Left hindlimb (tissue), 1 donor: ENCODE data around the gene DHX15.

Experiments
- DNase-seq: peaks from one replicate; pipeline ENCODE4 v3.0.0-alpha.2; 2018

Gene DHX15

GRCh38 chr4:24582235-24582832, 2.0 kb downstream of the DHX15 start:
- no peak for DNase-seq

- no peak for DNase-seq
These were observed 6.0 kb downstream of the DHX15 start for GRCh38 chr4:24578364-24578763.

GRCh38 chr4:24576276-24576675, 8.1 kb downstream of the DHX15 start:
- DNase-seq = no peak

GRCh38 chr4:24574236-24574635, 10.1 kb downstream of the DHX15 start:
- no peak for DNase-seq

- DNase-seq = no peak
These were observed 10.8 kb downstream of the DHX15 start for GRCh38 chr4:24573582-24573981.

GRCh38 chr4:24570574-24571236, 13.6 kb downstream of the DHX15 start:
- DNase-seq = no peak

- DNase-seq = no peak
These were observed 14.2 kb downstream of the DHX15 start for GRCh38 chr4:24570172-24570571.

- no peak for DNase-seq
These were observed 14.7 kb downstream of the DHX15 start for GRCh38 chr4:24569662-24570061.

GRCh38 chr4:24568425-24568824, 15.9 kb downstream of the DHX15 start:
- DNase-seq = no peak

GRCh38 chr4:24565054-24565453, 19.3 kb downstream of the DHX15 start:
- no peak for DNase-seq

GRCh38 chr4:24564488-24564887, 19.9 kb downstream of the DHX15 start:
- no peak for DNase-seq

GRCh38 chr4:24561438-24562139, 22.8 kb downstream of the DHX15 start:
- no peak for DNase-seq

- no peak for DNase-seq
These were observed 23.4 kb downstream of the DHX15 start for GRCh38 chr4:24560868-24561368.

GRCh38 chr4:24559889-24560288, 24.5 kb downstream of the DHX15 start:
- DNase-seq = no peak

GRCh38 chr4:24559032-24559821, 25.1 kb downstream of the DHX15 start:
- DNase-seq = no peak

GRCh38 chr4:24557026-24558025, 27.0 kb downstream of the DHX15 start:
- DNase-seq = no peak

- DNase-seq = no peak
These were observed 32.7 kb downstream of the DHX15 start for GRCh38 chr4:24551492-24552289.

- no peak for DNase-seq
These were observed 33.7 kb downstream of the DHX15 start for GRCh38 chr4:24550441-24551175.

GRCh38 chr4:24547979-24548378, 36.4 kb downstream of the DHX15 start:
- DNase-seq = no peak
